ENCODE data around the gene HUS1B.

Gene HUS1B

GRCh38 chr6:692858-693722, 36.2 kb upstream of the HUS1B start, which contains the start of gene EXOC2:
TSS of gene EXOC2 (minus strand) at chr6:693139. CDS start at chr6:637818, 55,321 bp downstream.
- Histone ChIP-seq H3K27ac (ENCODE audit: low read depth, low read length) (peak within 1 kb of the TSS; percentile 71), H3K36me3 (ENCODE audit: insufficient read depth, low read length) (no peaks in the 10 kb centered on the region), H3K27me3 (ENCODE audit: control insufficient read depth in 1 of 2, insufficient read depth in 2 of 2, low read length in 2 of 2) (no peaks in the 10 kb centered on the region), H3K9me3 (ENCODE audit: low read length) (no peaks in the 10 kb centered on the region), H3K4me1 (ENCODE audit: insufficient read depth, low read length) (peaks cover 24% of the 10 kb centered on the region), H3K9ac (ENCODE audit: low read length) (peak within 1 kb of the TSS; percentile 57), H3K4me3 (ENCODE audit: low read depth in 1 of 2, low read length in 2 of 2) (peak within 1 kb of the TSS; percentile 56 to 92)

- no peaks in the 10 kb centered on the region for H3K27me3 ChIP-seq (ENCODE audit: control insufficient read depth in 1 of 2, insufficient read depth in 2 of 2, low read length in 2 of 2)
- H3K9me3 ChIP-seq (ENCODE audit: low read length): no peaks in the 10 kb centered on the region
- peak overlapping the region; percentile 57 for H3K9ac ChIP-seq (ENCODE audit: low read length)
- peak overlapping the region; percentile 71 for H3K27ac ChIP-seq (ENCODE audit: low read depth, low read length)
- peaks cover 29% of the 10 kb centered on the region for H3K4me1 ChIP-seq (ENCODE audit: insufficient read depth, low read length)
- peak overlapping the region; percentile 56 to 92 for H3K4me3 ChIP-seq (ENCODE audit: low read depth in 1 of 2, low read length in 2 of 2)
- no peaks in the 10 kb centered on the region for H3K36me3 ChIP-seq (ENCODE audit: insufficient read depth, low read length)
Measured at GRCh38 chr6:692356-692851, 35.5 kb upstream of the HUS1B start.

- Histone ChIP-seq H3K9me3 (ENCODE audit: low read length) (no peaks in the 10 kb centered on the region), H3K27me3 (ENCODE audit: control insufficient read depth in 1 of 2, insufficient read depth in 2 of 2, low read length in 2 of 2) (no peaks in the 10 kb centered on the region), H3K4me3 (ENCODE audit: low read depth in 1 of 2, low read length in 2 of 2) (no peak overlapping the region), H3K36me3 (ENCODE audit: insufficient read depth, low read length) (no peaks in the 10 kb centered on the region), H3K4me1 (ENCODE audit: insufficient read depth, low read length) (peaks cover 34% of the 10 kb centered on the region), H3K9ac (ENCODE audit: low read length) (no peak overlapping the region), H3K27ac (ENCODE audit: low read depth, low read length) (no peak overlapping the region)
Measured at GRCh38 chr6:689223-689622, 32.3 kb upstream of the HUS1B start.

- Histone ChIP-seq H3K27ac (ENCODE audit: low read depth, low read length) (no peak overlapping the region), H3K27me3 (ENCODE audit: control insufficient read depth in 1 of 2, insufficient read depth in 2 of 2, low read length in 2 of 2) (no peaks in the 10 kb centered on the region), H3K36me3 (ENCODE audit: insufficient read depth, low read length) (no peaks in the 10 kb centered on the region), H3K4me3 (ENCODE audit: low read depth in 1 of 2, low read length in 2 of 2) (no peak overlapping the region), H3K4me1 (ENCODE audit: insufficient read depth, low read length) (peaks cover 32% of the 10 kb centered on the region), H3K9ac (ENCODE audit: low read length) (no peak overlapping the region), H3K9me3 (ENCODE audit: low read length) (no peaks in the 10 kb centered on the region)
Measured at GRCh38 chr6:686497-686896, 29.6 kb upstream of the HUS1B start.

GRCh38 chr6:684831-685636, 28.1 kb upstream of the HUS1B start:
- H3K27ac ChIP-seq (ENCODE audit: low read depth, low read length): no peak overlapping the region
- H3K9ac ChIP-seq (ENCODE audit: low read length): no peak overlapping the region
- H3K27me3 ChIP-seq (ENCODE audit: control insufficient read depth in 1 of 2, insufficient read depth in 2 of 2, low read length in 2 of 2): no peaks in the 10 kb centered on the region
- H3K4me1 ChIP-seq (ENCODE audit: insufficient read depth, low read length): peaks cover 30% of the 10 kb centered on the region
- H3K4me3 ChIP-seq (ENCODE audit: low read depth in 1 of 2, low read length in 2 of 2): no peak overlapping the region
- no peaks in the 10 kb centered on the region for H3K9me3 ChIP-seq (ENCODE audit: low read length)
- no peaks in the 10 kb centered on the region for H3K36me3 ChIP-seq (ENCODE audit: insufficient read depth, low read length)

GRCh38 chr6:683742-684440, 27.0 kb upstream of the HUS1B start:
- Histone ChIP-seq H3K9ac (ENCODE audit: low read length) (no peak overlapping the region), H3K4me3 (ENCODE audit: low read depth in 1 of 2, low read length in 2 of 2) (peak overlapping the region; percentile 6 to 46), H3K27me3 (ENCODE audit: control insufficient read depth in 1 of 2, insufficient read depth in 2 of 2, low read length in 2 of 2) (no peaks in the 10 kb centered on the region), H3K9me3 (ENCODE audit: low read length) (no peaks in the 10 kb centered on the region), H3K36me3 (ENCODE audit: insufficient read depth, low read length) (no peaks in the 10 kb centered on the region), H3K27ac (ENCODE audit: low read depth, low read length) (peak overlapping the region; percentile 74), H3K4me1 (ENCODE audit: insufficient read depth, low read length) (peaks cover 32% of the 10 kb centered on the region)

- Histone ChIP-seq H3K4me1 (ENCODE audit: insufficient read depth, low read length) (peaks cover 30% of the 10 kb centered on the region), H3K4me3 (ENCODE audit: low read depth in 1 of 2, low read length in 2 of 2) (no peak overlapping the region), H3K27me3 (ENCODE audit: control insufficient read depth in 1 of 2, insufficient read depth in 2 of 2, low read length in 2 of 2) (no peaks in the 10 kb centered on the region), H3K9me3 (ENCODE audit: low read length) (no peaks in the 10 kb centered on the region), H3K36me3 (ENCODE audit: insufficient read depth, low read length) (no peaks in the 10 kb centered on the region), H3K9ac (ENCODE audit: low read length) (no peak overlapping the region), H3K27ac (ENCODE audit: low read depth, low read length) (peak overlapping the region; percentile 17)
Measured at GRCh38 chr6:680666-681340, 23.9 kb upstream of the HUS1B start.

- H3K9me3 ChIP-seq (ENCODE audit: low read length): no peaks in the 10 kb centered on the region
- no peaks in the 10 kb centered on the region for H3K27me3 ChIP-seq (ENCODE audit: control insufficient read depth in 1 of 2, insufficient read depth in 2 of 2, low read length in 2 of 2)
- H3K4me3 ChIP-seq (ENCODE audit: low read depth in 1 of 2, low read length in 2 of 2): no peak overlapping the region
- no peaks in the 10 kb centered on the region for H3K36me3 ChIP-seq (ENCODE audit: insufficient read depth, low read length)
- peaks cover 30% of the 10 kb centered on the region for H3K4me1 ChIP-seq (ENCODE audit: insufficient read depth, low read length)
- H3K9ac ChIP-seq (ENCODE audit: low read length): no peak overlapping the region
- no peak overlapping the region for H3K27ac ChIP-seq (ENCODE audit: low read depth, low read length)
Measured at GRCh38 chr6:680251-680650, 23.4 kb upstream of the HUS1B start.

GRCh38 chr6:679282-679681, 22.4 kb upstream of the HUS1B start:
- peak overlapping the region; percentile 62 for H3K27ac ChIP-seq (ENCODE audit: low read depth, low read length)
- no peak overlapping the region for H3K4me3 ChIP-seq (ENCODE audit: low read depth in 1 of 2, low read length in 2 of 2)
- no peaks in the 10 kb centered on the region for H3K36me3 ChIP-seq (ENCODE audit: insufficient read depth, low read length)
- no peaks in the 10 kb centered on the region for H3K27me3 ChIP-seq (ENCODE audit: control insufficient read depth in 1 of 2, insufficient read depth in 2 of 2, low read length in 2 of 2)
- H3K9me3 ChIP-seq (ENCODE audit: low read length): no peaks in the 10 kb centered on the region
- no peak overlapping the region for H3K9ac ChIP-seq (ENCODE audit: low read length)
- peaks cover 25% of the 10 kb centered on the region for H3K4me1 ChIP-seq (ENCODE audit: insufficient read depth, low read length)

GRCh38 chr6:678520-678919, 21.6 kb upstream of the HUS1B start:
- Histone ChIP-seq H3K27ac (ENCODE audit: low read depth, low read length) (no peak overlapping the region), H3K4me1 (ENCODE audit: insufficient read depth, low read length) (peaks cover 22% of the 10 kb centered on the region), H3K9me3 (ENCODE audit: low read length) (no peaks in the 10 kb centered on the region), H3K36me3 (ENCODE audit: insufficient read depth, low read length) (no peaks in the 10 kb centered on the region), H3K9ac (ENCODE audit: low read length) (no peak overlapping the region), H3K4me3 (ENCODE audit: low read depth in 1 of 2, low read length in 2 of 2) (no peak overlapping the region), H3K27me3 (ENCODE audit: control insufficient read depth in 1 of 2, insufficient read depth in 2 of 2, low read length in 2 of 2) (no peaks in the 10 kb centered on the region)

Data from muscle layer of colon (tissue), 2 donors.